ENCODE results near the gene TOR1A.

GRCh38 chr9:129861447-129861827 is 37.5 kb upstream of the TOR1A start:
- TF ChIP-seq NANOG (IDR thresholded peaks at IDR 0.05; ENCODE audit: borderline replicate concordance) (no peak), CTCF (conservative IDR thresholded peaks at IDR 0.05; ENCODE audit: low read depth in 2 of 2) (no peak), EZH2phosphoT487 (IDR thresholded peaks at IDR 0.05; ENCODE audit: unreplicated experiment) (no peak), EZH2 (IDR thresholded peaks at IDR 0.05; ENCODE audit: low read depth, unreplicated experiment) (no peak), POLR2AphosphoS5 (IDR thresholded peaks at IDR 0.05; ENCODE audit: low read depth) (no peak), JUNB (IDR thresholded peaks at IDR 0.05; ENCODE audit: unreplicated experiment) (no peak), CREB1 (CRISPR knock-in tag; IDR thresholded peaks at IDR 0.05; ENCODE audit: low read depth) (no peak)
- TF ChIP-seq, protein P1, sequence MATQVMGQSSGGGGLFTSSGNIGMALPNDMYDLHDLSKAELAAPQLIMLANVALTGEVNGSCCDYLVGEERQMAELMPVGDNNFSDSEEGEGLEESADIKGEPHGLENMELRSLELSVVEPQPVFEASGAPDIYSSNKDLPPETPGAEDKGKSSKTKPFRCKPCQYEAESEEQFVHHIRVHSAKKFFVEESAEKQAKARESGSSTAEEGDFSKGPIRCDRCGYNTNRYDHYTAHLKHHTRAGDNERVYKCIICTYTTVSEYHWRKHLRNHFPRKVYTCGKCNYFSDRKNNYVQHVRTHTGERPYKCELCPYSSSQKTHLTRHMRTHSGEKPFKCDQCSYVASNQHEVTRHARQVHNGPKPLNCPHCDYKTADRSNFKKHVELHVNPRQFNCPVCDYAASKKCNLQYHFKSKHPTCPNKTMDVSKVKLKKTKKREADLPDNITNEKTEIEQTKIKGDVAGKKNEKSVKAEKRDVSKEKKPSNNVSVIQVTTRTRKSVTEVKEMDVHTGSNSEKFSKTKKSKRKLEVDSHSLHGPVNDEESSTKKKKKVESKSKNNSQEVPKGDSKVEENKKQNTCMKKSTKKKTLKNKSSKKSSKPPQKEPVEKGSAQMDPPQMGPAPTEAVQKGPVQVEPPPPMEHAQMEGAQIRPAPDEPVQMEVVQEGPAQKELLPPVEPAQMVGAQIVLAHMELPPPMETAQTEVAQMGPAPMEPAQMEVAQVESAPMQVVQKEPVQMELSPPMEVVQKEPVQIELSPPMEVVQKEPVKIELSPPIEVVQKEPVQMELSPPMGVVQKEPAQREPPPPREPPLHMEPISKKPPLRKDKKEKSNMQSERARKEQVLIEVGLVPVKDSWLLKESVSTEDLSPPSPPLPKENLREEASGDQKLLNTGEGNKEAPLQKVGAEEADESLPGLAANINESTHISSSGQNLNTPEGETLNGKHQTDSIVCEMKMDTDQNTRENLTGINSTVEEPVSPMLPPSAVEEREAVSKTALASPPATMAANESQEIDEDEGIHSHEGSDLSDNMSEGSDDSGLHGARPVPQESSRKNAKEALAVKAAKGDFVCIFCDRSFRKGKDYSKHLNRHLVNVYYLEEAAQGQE (IDR thresholded peaks at IDR 0.05; ENCODE audit: unreplicated experiment): no peak
- TF ChIP-seq, protein P2, sequence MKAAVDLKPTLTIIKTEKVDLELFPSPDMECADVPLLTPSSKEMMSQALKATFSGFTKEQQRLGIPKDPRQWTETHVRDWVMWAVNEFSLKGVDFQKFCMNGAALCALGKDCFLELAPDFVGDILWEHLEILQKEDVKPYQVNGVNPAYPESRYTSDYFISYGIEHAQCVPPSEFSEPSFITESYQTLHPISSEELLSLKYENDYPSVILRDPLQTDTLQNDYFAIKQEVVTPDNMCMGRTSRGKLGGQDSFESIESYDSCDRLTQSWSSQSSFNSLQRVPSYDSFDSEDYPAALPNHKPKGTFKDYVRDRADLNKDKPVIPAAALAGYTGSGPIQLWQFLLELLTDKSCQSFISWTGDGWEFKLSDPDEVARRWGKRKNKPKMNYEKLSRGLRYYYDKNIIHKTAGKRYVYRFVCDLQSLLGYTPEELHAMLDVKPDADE (IDR thresholded peaks at IDR 0.05): no peak

All from GM23338 (cell line).